GM19467 (cell line): ENCODE data around the gene PLD3.
"Not testable (repeated sequence)": the region's sequence is repeated elsewhere in the genome, so short reads cannot be mapped to it uniquely, and the experiment has no call there.

Experiments
- ATAC-seq: cut with Tn5 transposase; IDR thresholded peaks from one replicate; pipeline ENCODE4 v1.9.1; 2021; ENCODE audit warnings: mild to moderate bottlenecking, moderate library complexity; ENCODE audit not compliant: unreplicated experiment

Gene PLD3

DNA sequence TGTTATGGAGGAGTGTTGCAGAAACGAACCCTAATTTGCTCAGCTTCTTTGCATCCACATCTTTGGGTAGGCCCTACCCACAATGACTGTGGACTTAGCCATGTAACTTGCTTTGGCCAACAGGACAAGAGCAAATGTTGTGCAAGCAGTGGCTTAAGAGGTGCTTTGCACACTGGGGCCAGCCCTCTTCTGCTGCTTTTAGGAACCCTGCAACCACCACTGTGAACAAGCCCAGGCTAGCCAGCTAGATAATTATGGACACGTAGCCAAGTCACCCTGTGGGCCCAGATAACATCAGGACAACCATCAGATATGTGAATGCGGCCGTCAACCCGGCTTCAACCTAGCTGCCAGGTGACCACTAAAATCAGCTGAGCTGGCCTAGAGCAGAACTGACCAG lies 17.4 kb upstream of the PLD3 start:
- ATAC-seq = no peak

GRCh38 chr19:40332669-40333068 lies 15.8 kb upstream of the PLD3 start:
- no peak for ATAC-seq

DNA sequence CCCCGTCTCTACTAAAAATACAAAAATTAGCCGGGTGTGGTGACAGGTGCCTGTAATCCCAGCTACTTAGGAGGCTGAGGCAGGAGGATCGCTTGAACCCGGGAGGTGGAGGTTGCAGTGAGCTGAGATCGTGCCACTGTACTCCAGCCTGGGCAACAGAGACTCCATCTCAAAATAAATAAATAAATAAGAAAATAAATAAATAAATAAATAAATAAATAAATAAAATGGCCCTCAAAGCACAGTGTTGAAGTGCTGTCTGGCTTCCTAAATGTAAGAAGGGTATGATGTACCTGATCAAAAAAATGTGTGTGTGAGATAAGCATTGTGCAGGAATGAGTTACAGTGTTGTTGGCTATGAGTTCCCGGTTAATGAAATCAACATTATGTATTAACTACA lies 15.4 kb upstream of the PLD3 start:
- ATAC-seq = not testable (repeated sequence)

- no peak for ATAC-seq
Observed at GRCh38 chr19:40335101-40335500, 13.4 kb upstream of the PLD3 start.

DNA sequence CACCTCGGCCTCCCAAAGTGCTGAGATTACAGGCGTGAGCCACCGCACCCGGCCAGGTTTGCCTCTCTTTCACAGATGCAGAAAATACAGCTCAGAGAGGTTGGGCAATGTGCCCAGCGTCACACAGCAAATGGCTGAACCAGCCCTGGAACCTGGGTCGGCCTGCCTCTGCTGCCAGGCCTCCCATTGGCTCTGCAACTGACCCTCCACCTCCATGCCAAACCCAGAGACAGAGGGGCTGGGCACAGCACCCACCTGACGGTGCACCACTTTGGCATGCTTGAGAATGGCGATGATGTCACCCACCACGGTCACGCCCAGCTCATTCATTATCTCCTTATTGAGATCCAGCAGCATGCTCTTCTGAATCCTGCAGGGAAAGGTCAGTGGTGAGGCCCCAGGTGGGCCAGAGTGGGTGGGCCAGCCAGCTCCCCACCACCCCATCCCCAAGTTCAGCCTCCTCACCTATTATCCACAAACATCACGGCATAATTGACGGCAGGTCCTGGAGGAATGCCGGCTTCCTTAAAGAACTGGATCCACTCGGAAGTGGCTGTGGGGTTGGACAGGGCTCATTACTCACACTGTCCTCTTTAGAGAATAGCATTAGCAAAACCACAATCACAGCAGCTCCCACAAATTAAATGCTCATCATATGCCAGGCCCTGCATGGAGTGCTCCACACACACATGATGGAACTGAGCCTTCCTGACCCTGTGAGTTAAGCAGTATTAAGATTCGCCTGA lies 12.5 kb upstream of the PLD3 start:
- no peak for ATAC-seq

GRCh38 chr19:40336601-40336900 lies 11.9 kb upstream of the PLD3 start:
- no peak for ATAC-seq

- no peak for ATAC-seq
Observed at GRCh38 chr19:40337107-40337506, 11.4 kb upstream of the PLD3 start.

GRCh38 chr19:40337594-40337993 lies 10.9 kb upstream of the PLD3 start:
- ATAC-seq = no peak

DNA sequence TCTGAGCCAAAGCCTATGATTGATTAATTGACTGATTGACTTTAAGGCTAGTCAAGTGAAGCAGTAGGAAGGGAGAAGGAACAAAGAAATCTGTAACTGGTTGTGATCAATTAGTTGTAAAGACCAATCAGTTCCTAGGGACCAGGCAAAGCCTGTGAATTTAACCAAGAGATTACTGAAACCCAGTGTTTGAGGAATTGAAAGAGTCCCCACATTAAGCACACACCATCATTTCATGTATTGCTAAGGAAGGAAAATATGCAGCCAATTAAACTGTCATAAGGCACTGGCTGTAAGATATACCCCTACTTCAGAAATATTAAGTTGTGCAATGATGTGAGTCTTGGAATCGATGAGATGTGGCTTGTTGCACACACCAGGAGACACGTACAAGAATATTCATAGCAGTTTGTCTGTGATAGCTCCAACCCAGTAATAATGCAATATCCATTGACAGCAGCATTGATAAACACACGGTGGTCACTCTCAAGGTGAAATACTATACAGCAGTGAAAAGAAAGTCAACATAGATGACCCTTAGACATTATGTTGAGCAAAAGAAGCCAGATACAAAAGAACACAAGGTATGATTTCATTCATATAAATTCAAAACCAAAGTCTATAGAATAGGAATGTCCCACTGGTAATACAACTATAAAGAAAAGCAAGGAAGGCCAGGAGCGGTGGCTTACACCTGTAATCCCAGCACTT lies 9.3 kb upstream of the PLD3 start:
- ATAC-seq = no peak

DNA sequence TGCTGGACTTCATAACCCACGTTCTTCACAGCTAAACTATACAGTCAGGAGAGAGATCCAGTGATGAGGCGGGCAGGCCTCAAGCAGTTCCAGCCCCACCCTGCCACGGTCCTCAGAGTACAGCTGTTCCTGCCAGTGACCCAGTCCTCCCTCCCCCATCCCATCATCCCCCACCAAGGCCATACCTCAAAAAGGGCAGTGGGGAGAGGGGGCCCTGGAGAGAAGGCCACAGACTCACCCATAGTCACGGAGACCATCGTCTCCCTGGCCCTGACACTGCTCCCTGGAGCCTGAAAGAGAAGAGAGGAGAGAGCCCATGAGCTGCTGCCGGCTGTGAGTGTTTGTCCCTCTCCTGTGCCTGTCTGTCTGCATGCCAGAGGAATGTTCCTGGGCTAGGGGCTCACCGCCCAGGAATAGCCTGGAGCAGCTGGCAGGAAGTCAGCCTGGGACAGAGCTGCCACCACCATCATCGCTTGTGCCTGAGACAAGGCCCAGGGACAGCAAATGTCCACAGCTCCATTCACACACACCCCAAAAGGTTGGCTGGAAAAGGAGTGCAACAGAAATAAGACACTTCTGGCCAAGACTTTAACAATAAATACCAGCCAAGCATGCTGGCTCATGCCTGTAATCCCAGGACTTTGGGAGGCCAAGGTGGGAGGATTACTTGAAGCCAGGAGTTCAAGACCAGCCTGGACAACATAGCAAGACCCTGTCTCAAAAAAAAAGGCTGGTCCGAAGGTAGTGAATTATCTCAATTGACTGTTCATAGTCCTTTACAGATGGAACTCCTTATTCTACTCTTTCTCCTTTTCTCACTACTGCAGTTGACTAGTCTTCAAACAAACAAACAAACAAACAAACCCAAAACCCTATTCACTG lies 6.7 kb upstream of the PLD3 start:
- ATAC-seq = no peak

DNA sequence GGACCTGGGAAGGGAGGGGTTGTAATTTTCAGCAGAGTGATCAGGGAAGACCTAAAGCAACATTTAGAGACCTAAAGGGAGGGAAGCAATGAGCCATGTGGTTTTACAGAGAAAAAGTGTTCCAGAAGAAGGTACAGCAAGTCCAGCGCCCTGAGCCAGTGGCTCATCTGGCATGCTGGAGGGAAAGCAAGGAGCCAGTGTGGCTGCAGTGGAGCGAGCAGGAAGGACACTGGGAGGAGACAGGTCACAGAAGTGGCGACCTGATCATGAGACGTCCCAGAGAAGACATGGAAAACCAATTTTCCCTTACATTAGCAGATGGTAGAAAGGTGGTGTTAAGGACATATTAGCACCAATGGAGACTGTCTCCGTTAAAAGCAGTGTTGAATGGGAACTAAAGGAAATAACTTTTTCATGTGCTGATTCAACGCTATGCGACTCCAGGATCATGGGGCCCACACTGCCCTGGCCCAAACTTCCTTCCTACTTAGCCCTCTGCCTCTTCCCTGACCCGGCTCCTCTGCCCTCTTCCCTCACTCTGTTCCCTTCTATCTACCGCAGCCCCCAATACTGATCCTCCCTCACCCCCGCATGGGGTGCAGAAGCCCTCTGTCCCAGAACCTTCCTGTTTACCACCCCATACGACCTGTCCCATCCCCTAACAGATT lies 5.7 kb upstream of the PLD3 start:
- no peak for ATAC-seq

DNA sequence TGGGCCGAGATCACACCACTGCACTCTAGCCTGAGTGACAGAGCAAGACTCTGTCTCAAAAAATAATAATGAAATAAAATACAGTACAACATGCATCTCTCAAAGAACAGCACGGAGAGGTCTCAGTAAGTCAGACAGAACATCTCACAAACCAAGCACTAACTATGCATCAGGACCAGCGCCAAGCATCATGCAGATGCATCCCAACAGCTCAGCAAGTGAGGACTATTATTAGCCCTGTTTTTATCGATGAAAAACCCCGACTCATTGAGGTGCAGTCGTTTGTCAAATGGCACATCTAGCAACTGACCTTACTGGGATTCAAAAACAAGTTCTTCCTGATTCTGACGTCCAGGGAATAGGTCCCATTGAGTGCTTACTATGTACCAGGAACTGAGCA lies 4.1 kb upstream of the PLD3 start:
- no peak for ATAC-seq

- no peak for ATAC-seq
Observed at GRCh38 chr19:40348961-40349507, 539 bp downstream of the PLD3 start.

DNA sequence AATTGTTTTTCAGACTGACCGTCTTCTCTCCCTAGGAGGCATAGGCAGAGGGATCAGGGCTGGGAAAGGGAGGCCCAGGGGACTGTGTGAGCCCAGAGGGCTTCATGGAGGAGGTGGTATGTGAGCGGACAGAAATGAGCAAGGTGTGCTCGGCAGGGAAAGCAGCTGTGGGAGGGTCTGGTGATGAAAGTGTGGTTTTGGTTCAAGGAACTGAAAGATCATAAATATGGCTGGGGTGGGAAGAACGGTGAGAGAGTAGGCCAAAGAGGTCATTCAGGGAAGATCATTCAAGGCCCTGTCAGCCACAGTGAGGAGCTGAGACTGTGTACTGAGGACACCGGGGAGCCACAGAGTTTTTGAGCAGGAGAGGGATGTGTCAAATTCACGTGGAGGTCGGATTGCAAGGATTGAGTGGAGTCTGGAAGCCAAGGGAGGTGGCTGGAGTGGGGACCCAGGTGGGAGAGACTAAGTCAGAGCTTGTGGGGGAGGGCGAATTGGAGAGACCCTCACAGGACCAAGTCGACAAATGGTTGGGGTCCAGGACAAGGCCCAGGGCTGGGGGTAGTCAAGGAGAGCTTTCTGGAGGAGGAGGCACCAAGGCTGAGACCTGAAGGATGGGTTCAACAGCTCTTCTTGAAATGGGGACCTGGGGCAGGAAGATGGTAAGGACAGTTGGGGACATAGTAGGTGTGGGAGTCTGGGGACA lies 7.6 kb downstream of the PLD3 start:
- no peak for ATAC-seq

GRCh38 chr19:40356681-40357595 lies 8.4 kb downstream of the PLD3 start:
- ATAC-seq = no peak

- no peak for ATAC-seq
Observed at GRCh38 chr19:40357640-40358039, 9.1 kb downstream of the PLD3 start.

DNA sequence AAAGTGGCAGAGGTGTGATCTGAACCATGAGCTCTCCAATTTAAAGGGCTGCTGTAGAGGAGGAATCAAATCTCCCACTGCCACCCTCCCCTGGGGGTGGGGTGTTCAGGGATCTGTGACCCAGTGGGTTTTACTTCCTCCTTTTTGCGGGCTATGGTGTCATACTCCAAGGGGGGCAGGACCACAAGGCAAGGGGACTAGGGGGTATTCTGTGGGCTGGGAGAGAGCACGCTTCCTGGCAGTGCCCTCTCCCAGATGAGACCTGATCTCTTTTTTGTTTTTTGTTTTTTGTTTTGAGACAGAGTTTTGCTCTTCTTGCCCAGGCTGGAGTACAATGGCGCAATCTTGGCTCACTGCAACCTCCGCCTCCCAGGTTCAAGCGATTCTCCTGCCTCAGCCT lies 10.3 kb downstream of the PLD3 start:
- ATAC-seq = no peak

GRCh38 chr19:40360020-40360707 lies 11.7 kb downstream of the PLD3 start:
- no peak for ATAC-seq
